Fibroblast of lung (primary cell): ENCODE data around the gene PBXIP1. TPM values are rescaled to one million over a fixed set of nuclear protein-coding genes. Genes with fewer than 3 reads are reported as not detected.

ENCODE experiments used
- DNase-seq, 2 donors: peaks; one replicate each; pipeline versions ENCODE4 v3.0.0 to v3.0.0-alpha.2; 2010; ENCODE audit warnings: low read depth in 2 of 2
- H2AFZ ChIP-seq: 2 replicates; pipeline ENCODE4 v1.5.1; 2012; ENCODE audit warnings: low read length, control low read depth, inconsistent platforms
- H3K27ac ChIP-seq: 2 replicates; pipeline ENCODE4 v1.5.1; 2011; ENCODE audit warnings: low read length, control low read depth; ENCODE audit not compliant: insufficient read depth
- H3K27me3 ChIP-seq: 2 replicates; pipeline ENCODE4 v1.5.1; 2011; ENCODE audit warnings: mild to moderate bottlenecking, low read length; ENCODE audit not compliant: control insufficient read depth, insufficient read depth
- H3K36me3 ChIP-seq: 2 replicates; pipeline ENCODE4 v1.5.1; 2011; ENCODE audit warnings: low read length; ENCODE audit not compliant: control insufficient read depth, insufficient read depth
- H3K4me1 ChIP-seq: 2 replicates; pipeline ENCODE4 v1.5.1; 2011; ENCODE audit warnings: low read length; ENCODE audit not compliant: control insufficient read depth, insufficient read depth; ENCODE audit errors: extremely low read depth
- H3K4me2 ChIP-seq: 2 replicates; pipeline ENCODE4 v1.5.1; 2011; ENCODE audit warnings: low read length, control low read depth; ENCODE audit not compliant: insufficient read depth; ENCODE audit errors: extremely low read depth
- H3K4me3 ChIP-seq, 4 experiments: fragments of 200-600 bp in 1 of 4; sonication (generic) in 1 of 4; replicated peaks in 1 of 4; 2 replicates each; pipeline ENCODE4 v1.5.1; 2011 to 2016; ENCODE audit warnings: low read length in 4 of 4, low read depth in 3 of 4, mild to moderate bottlenecking in 3 of 4, control low read depth in 2 of 4, inconsistent platforms in 1 of 4, mixed read lengths in 1 of 4; ENCODE audit not compliant: insufficient read depth in 1 of 4; ENCODE audit errors: control extremely low read depth in 1 of 4
- H3K79me2 ChIP-seq: 2 replicates; pipeline ENCODE4 v1.5.1; 2012; ENCODE audit warnings: mild to moderate bottlenecking, low read length, inconsistent platforms; ENCODE audit not compliant: control insufficient read depth, insufficient read depth
- H3K9ac ChIP-seq: 2 replicates; pipeline ENCODE4 v1.5.1; 2011; ENCODE audit warnings: mild to moderate bottlenecking, low read length, control low read depth; ENCODE audit not compliant: insufficient read depth
- H3K9me3 ChIP-seq: 2 replicates; pipeline ENCODE4 v1.5.1; 2012; ENCODE audit warnings: low read depth, low read length; ENCODE audit not compliant: control insufficient read depth, insufficient read depth
- H4K20me1 ChIP-seq: 2 replicates; pipeline ENCODE4 v1.5.1; 2011; ENCODE audit warnings: low read length; ENCODE audit not compliant: control insufficient read depth, insufficient read depth; ENCODE audit errors: extremely low read depth
- CTCF ChIP-seq, 2 donors: IDR thresholded peaks in 1 of 2; conservative IDR thresholded peaks in 1 of 2; 1 replicate in 1 of 2; 2 replicates in 1 of 2; pipeline ENCODE4 v1.5.1; 2011 to 2012; ENCODE audit warnings: low read length in 2 of 2, control low read depth in 1 of 2, inconsistent platforms in 1 of 2, low read depth in 1 of 2, mild to moderate bottlenecking in 1 of 2
- EZH2 ChIP-seq: IDR thresholded peaks from 2 replicates; pipeline ENCODE4 v1.5.1; 2012; ENCODE audit warnings: low read length, control low read depth, mild to moderate bottlenecking; ENCODE audit errors: missing control alignments
- polyA plus RNA-seq, 2 donors: library from polyadenylated mRNA; depleted of rRNA in 1 of 2; stranded (reverse) in 1 of 2; unstranded in 1 of 2; fragments of >200 nt; gene quantifications; 2 replicates each; pipeline ENCODE4 v1.2.1, GENCODE V29; 2011 to 2012; ENCODE audit warnings: missing spikeins in 1 of 2
- total RNA-seq: library from RNA; depleted of rRNA; stranded (reverse); fragments of >200 nt; gene quantifications from 2 replicates; pipeline ENCODE4 v1.2.1, GENCODE V29; 2014

The PBXIP1 gene
- total and polyA plus RNA-seq, 2 donors (not counting 1 experiment from before 2014, with no cell fraction given): 32.8 to 106 TPM

- DNase-seq: peak; percentile 88 to 92
Measured at GRCh38 chr1:155000726-155001424, 45.0 kb upstream of the PBXIP1 start.

GRCh38 chr1:155000411-155000725, 44.5 kb upstream of the PBXIP1 start:
- H3K36me3 ChIP-seq: no peaks in the 10 kb centered on the region
- TF ChIP-seq EZH2 (no peak), CTCF (conservative IDR thresholded peaks at IDR 0.05 in 1 of 2, IDR thresholded peaks at IDR 0.05 in 1 of 2; ENCODE audit: low read depth in 1 of 2, low read length in 2 of 2) (no peak)
- peak overlapping the region; percentile 23 for H3K9ac ChIP-seq
- H3K4me2 ChIP-seq: peak overlapping the region; percentile 91
- peak overlapping the region; percentile 80 for H3K27ac ChIP-seq
- no peaks in the 10 kb centered on the region for H4K20me1 ChIP-seq
- DNase-seq: peak in 1 of 2 donors; percentile 10
- no peak overlapping the region for H2AFZ ChIP-seq
- H3K4me1 ChIP-seq: peaks cover 24% of the 10 kb centered on the region
- H3K27me3 ChIP-seq: no peaks in the 10 kb centered on the region
- H3K4me3 ChIP-seq: peak overlapping the region; percentile 18 to 86 (median 70)
- H3K79me2 ChIP-seq: peaks cover 13% of the 10 kb centered on the region
- H3K9me3 ChIP-seq: no peaks in the 10 kb centered on the region

More at GRCh38 chr1:155000726-155001424, 45.0 kb upstream of the PBXIP1 start:
- Histone ChIP-seq H3K9me3 (no peaks in the 10 kb centered on the region), H3K27ac (peak overlapping the region; percentile 80), H3K79me2 (peaks cover 13% of the 10 kb centered on the region), H4K20me1 (no peaks in the 10 kb centered on the region), H3K9ac (peak overlapping the region; percentile 71), H3K4me1 (peaks cover 26% of the 10 kb centered on the region), H3K4me2 (peak overlapping the region; percentile 91), H3K27me3 (no peaks in the 10 kb centered on the region), H3K36me3 (no peaks in the 10 kb centered on the region), H3K4me3 (peak overlapping the region; percentile 57 to 86 (median 72)), H2AFZ (peak overlapping the region; percentile 49)
- TF ChIP-seq EZH2 (no peak), CTCF (conservative IDR thresholded peaks at IDR 0.05 in 1 of 2, IDR thresholded peaks at IDR 0.05 in 1 of 2; ENCODE audit: low read depth in 1 of 2, low read length in 2 of 2) (no peak)

DNA sequence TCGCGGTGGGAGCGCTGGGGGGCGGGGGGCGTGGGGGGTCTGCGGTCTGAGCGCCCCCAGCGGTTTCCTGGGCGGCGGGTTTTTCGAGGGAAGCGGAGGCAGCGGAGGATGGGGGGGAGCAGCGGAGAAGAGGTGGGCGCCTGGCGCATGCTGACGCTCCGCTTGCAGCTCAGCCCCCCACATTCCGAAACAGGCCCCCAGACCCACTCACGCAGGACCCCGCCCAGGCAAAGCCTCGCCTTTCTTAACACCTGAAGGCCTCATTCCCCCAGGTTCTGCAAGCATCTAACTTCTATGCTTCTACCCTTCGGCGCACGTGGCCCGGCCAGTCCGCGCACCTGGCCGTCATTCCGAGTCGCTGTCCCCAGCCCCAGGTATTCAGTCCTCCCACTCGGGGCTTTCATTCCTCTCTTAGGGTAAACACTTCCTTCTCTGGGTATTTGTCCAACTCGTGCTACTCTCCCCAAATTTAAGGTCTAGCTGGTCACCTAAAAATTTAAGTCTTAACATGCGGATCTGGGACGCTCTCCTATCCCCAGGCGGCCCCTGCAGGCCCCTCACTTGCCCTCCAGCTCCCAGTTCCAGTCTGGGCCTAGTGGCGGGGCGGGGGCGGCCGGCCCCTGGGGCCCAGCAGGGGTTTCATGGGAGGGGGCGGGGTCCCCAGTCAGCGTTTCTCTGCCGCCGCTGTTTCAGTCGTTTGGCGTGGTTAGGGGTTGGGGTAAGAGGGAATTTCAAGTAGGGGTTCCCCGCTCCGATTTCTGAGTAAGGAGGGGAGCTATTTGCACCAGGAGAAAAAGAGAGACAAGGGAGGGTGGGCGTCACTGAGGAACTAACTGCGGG, 43.9 kb upstream of the PBXIP1 start:
- Histone ChIP-seq H3K4me1 (peaks cover 22% of the 10 kb centered on the region), H3K79me2 (peaks cover 13% of the 10 kb centered on the region), H3K4me2 (peak overlapping the region; percentile 80), H3K9ac (peak overlapping the region; percentile 23), H3K27me3 (no peaks in the 10 kb centered on the region), H3K9me3 (no peaks in the 10 kb centered on the region), H3K27ac (peak overlapping the region; percentile 47), H4K20me1 (no peaks in the 10 kb centered on the region), H3K4me3 (peak overlapping the region; percentile 18 to 86 (median 64)), H2AFZ (peak overlapping the region; percentile 13), H3K36me3 (no peaks in the 10 kb centered on the region)
- TF ChIP-seq CTCF (conservative IDR thresholded peaks at IDR 0.05 in 1 of 2, IDR thresholded peaks at IDR 0.05 in 1 of 2; ENCODE audit: low read depth in 1 of 2, low read length in 2 of 2) (no peak), EZH2 (no peak)
- peak in 1 of 2 donors; percentile 11 for DNase-seq
